K562 (cell line): ENCODE data around the gene KAZN. TPM values are rescaled to one million over a fixed set of nuclear protein-coding genes. Genes with fewer than 3 reads are reported as not detected.
A peak's percentile ranks its signal among the peaks of the same experiment; 100 is the strongest.

ENCODE experiments used
- ATAC-seq: fragments of 200-7000 bp; cut with Tn5 transposase; 3 replicates; pipeline ENCODE4 v1.9.1; 2020; ENCODE audit warnings: moderate library complexity
- BruUV-seq: library from RNA; stranded (reverse); fragments of 400-500 nt; replicated peaks from 2 replicates; lab custom pipeline; 2021; lab: Mats Ljungman, UMichigan
- CTCF ChIA-PET: fragments of 300-600 bp; formaldehyde crosslinking; extraction: SDS; loops from one replicate; lab custom pipeline; 2021; ENCODE audit warnings: low intra/inter-chr PET ratio; lab: Yijun Ruan, JAX
- POLR2A ChIA-PET: fragments of 300-600, 350-650 bp; sonication (Branson Sonifier 250); formaldehyde crosslinking; extraction: SDS; loops from one replicate; lab custom pipeline; 2021; ENCODE audit warnings: antibody characterized with exemption, inconsistent platforms; lab: Yijun Ruan, JAX
- DNase-seq, 4 experiments: peaks; one replicate each; pipeline versions ENCODE4 v3.0.0 to v3.0.0-alpha.2; 2011 to 2018; ENCODE audit warnings: low spot score in 3 of 4, mixed read lengths in 3 of 4; ENCODE audit errors: extremely low read depth in 1 of 4
- FAIRE-seq: peaks from 2 replicates; lab custom pipeline; 2011; peaks lifted over from hg19 to GRCh38; lab: Jason Lieb, UNC
- H2AFZ ChIP-seq: 2 replicates; pipeline ENCODE4 v1.6.0; 2011; ENCODE audit warnings: low read depth, low read length, control low read depth, inconsistent platforms
- H3K27ac ChIP-seq: fragments of 200-600 bp; 3 replicates; pipeline ENCODE4 v1.8.0; 2011; ENCODE audit warnings: low read depth, mild to moderate bottlenecking, control low read depth, inconsistent platforms, low read length, moderate library complexity, mixed read lengths; ENCODE audit errors: extremely low read depth
- H3K27me3 ChIP-seq, 2 experiments: fragments of 300-600 bp in 1 of 2; 2 replicates in 1 of 2; 3 replicates in 1 of 2; pipeline versions ENCODE4 v1.6.0 to v1.8.0; 2011; ENCODE audit warnings: inconsistent platforms in 2 of 2, low read length in 2 of 2, mild to moderate bottlenecking in 1 of 2, mixed read lengths in 1 of 2, moderate library complexity in 1 of 2; ENCODE audit not compliant: control insufficient read depth in 2 of 2, insufficient read depth in 2 of 2
- H3K36me3 ChIP-seq: fragments of 300-600 bp; 3 replicates; pipeline ENCODE4 v1.8.0; 2011; ENCODE audit warnings: mild to moderate bottlenecking, low read length, inconsistent platforms; ENCODE audit not compliant: control insufficient read depth, insufficient read depth
- H3K4me1 ChIP-seq, 2 experiments: fragments of 200-600 bp in 1 of 2; replicated peaks in 1 of 2; 2 replicates in 1 of 2; 3 replicates in 1 of 2; pipeline versions ENCODE4 v1.5.1 to v1.8.0; 2011; ENCODE audit warnings: inconsistent platforms in 2 of 2, low read length in 2 of 2, mild to moderate bottlenecking in 1 of 2, mixed read lengths in 1 of 2, moderate library complexity in 1 of 2; ENCODE audit not compliant: control insufficient read depth in 2 of 2, insufficient read depth in 2 of 2
- H3K4me2 ChIP-seq: 2 replicates; pipeline ENCODE4 v1.6.1; 2011; ENCODE audit warnings: low read length, control low read depth, inconsistent platforms, mixed read lengths; ENCODE audit not compliant: insufficient read depth
- H3K4me3 ChIP-seq: fragments of 200-600 bp; sonication (generic), shearing (Covaris generic); 2 replicates; pipeline ENCODE4 v1.5.1; 2016; ENCODE audit warnings: control low read depth, inconsistent platforms
- H3K79me2 ChIP-seq: fragments of 200-600 bp; 3 replicates; pipeline ENCODE4 v1.8.0; 2011; ENCODE audit warnings: low read length, inconsistent platforms; ENCODE audit not compliant: control insufficient read depth, insufficient read depth
- H3K9ac ChIP-seq, 2 experiments: 2 replicates each; pipeline versions ENCODE4 v1.6.0 to v1.6.1; 2011; ENCODE audit warnings: low read depth in 2 of 2, low read length in 2 of 2, control low read depth in 1 of 2, inconsistent platforms in 1 of 2, mild to moderate bottlenecking in 1 of 2, mixed read lengths in 1 of 2; ENCODE audit not compliant: insufficient read depth in 1 of 2
- H3K9me1 ChIP-seq: one replicate; pipeline ENCODE4 v1.6.0; 2011; ENCODE audit warnings: inconsistent platforms, mild to moderate bottlenecking, low read length, moderate library complexity; ENCODE audit not compliant: control insufficient read depth, insufficient read depth
- H3K9me3 ChIP-seq: replicated peaks from 2 replicates; pipeline ENCODE4 v1.5.1; 2011; ENCODE audit warnings: low read depth, low read length, inconsistent platforms; ENCODE audit not compliant: control insufficient read depth, insufficient read depth
- H4K20me1 ChIP-seq: replicated peaks from 2 replicates; pipeline ENCODE4 v1.6.1; 2011; ENCODE audit warnings: low read length, inconsistent platforms, mixed read lengths; ENCODE audit not compliant: control insufficient read depth, insufficient read depth
- CEBPZ ChIP-seq: fragments of 150-350 bp; IDR thresholded peaks from 2 replicates; pipeline ENCODE4 v1.6.1; 2014; ENCODE audit warnings: low read depth, mild to moderate bottlenecking, low read length, borderline replicate concordance
- CTCF ChIP-seq, 3 experiments: IDR thresholded peaks in 2 of 3; conservative IDR thresholded peaks in 1 of 3; 2 replicates each; pipeline ENCODE4 v1.5.1; 2011 to 2012; ENCODE audit warnings: low read length in 3 of 3, mild to moderate bottlenecking in 3 of 3, control low read depth in 2 of 3, improper control_type of control experiment in 1 of 3, inconsistent platforms in 1 of 3, low read depth in 1 of 3, mixed read lengths in 1 of 3, moderate library complexity in 1 of 3; ENCODE audit not compliant: insufficient read depth in 2 of 3
- HDGF ChIP-seq: fragments of 450-650 bp; IDR thresholded peaks from 2 replicates; pipeline ENCODE4 v1.6.1; 2016
- MECOM ChIP-seq: fragments of 250-450 bp; sonication (Bioruptor Pico); IDR thresholded peaks from 2 replicates; pipeline ENCODE4 v1.8.0; 2022; ENCODE audit warnings: inconsistent platforms
- MLLT1 ChIP-seq, 2 experiments: fragments of 450-650 bp; IDR thresholded peaks; 2 replicates each; pipeline ENCODE4 v1.6.1; 2016
- NFYB ChIP-seq: IDR thresholded peaks from 2 replicates; pipeline ENCODE4 v1.6.1; 2011; ENCODE audit warnings: mild to moderate bottlenecking, moderate library complexity; ENCODE audit not compliant: insufficient read length; ENCODE audit errors: extremely low read depth
- PRMT5 ChIP-seq: sonication (generic); formaldehyde crosslinking; IDR thresholded peaks from 2 replicates; pipeline ENCODE4 v1.5.0; 2020; ENCODE audit warnings: missing genetic modification reagents
- RBM39 ChIP-seq: fragments of 200-400 bp; formaldehyde crosslinking; optimal IDR thresholded peaks from 2 replicates; pipeline ENCODE3; 2018; ENCODE audit warnings: low read depth, low read length
- ZNF277 ChIP-seq: fragments of 250-450 bp; sonication (Bioruptor Pico); IDR thresholded peaks from 2 replicates; pipeline ENCODE4 v1.8.0; 2022; ENCODE audit warnings: inconsistent platforms, mild to moderate bottlenecking, moderate library complexity, borderline replicate concordance
- WGBS: fragments of 100-300 bp; shearing (Covaris generic); methylation state at CpG from one replicate; pipeline ENCODE4 v1.1.6; 2016; ENCODE audit warnings: low coverage, mixed read lengths; ENCODE audit not compliant: insufficient coverage; ENCODE audit errors: missing lambda C conversion rate; 5-methylcytosine and 5-hydroxymethylcytosine counted together
- in situ Hi-C: fragments of 300-500 bp; cut with MboI; formaldehyde crosslinking; loops from 4 replicates; pipeline ENCODE4 v1.15.0; 2018; ENCODE audit warnings: inconsistent platforms, mixed read lengths
- intact Hi-C: fragments of 100-400 bp; cut with micrococcal nuclease; formaldehyde crosslinking; loops from 2 replicates; pipeline ENCODE4 v1.14.2; 2022
- polyA plus RNA-seq, 8 experiments: library from polyadenylated mRNA; depleted of rRNA in 4 of 8; stranded (reverse) in 5 of 8; unstranded in 3 of 8; fragments of >200 nt; fragmentation: Nextera tagmentation in 2 of 8; fragmentation: Illumina TruSeq in 1 of 8; extraction: Ambion mirVana in 2 of 8; extraction: Trizol in 1 of 8; gene quantifications; 2 replicates each; pipeline versions ENCODE4 v1.2.1 to v1.2.3, GENCODE V29; 2011 to 2014; ENCODE audit warnings: inconsistent platforms in 1 of 8, missing spikeins in 1 of 8
- total RNA-seq, 7 experiments: library from RNA; depleted of rRNA in 6 of 7; stranded (reverse); fragments of >200 nt in 6 of 7; fragmentation: Illumina TruSeq in 2 of 7; extraction: Trizol in 2 of 7; gene quantifications; 2 replicates each; pipeline versions ENCODE4 v1.2.1 to v1.2.3, GENCODE V29; 2011 to 2021; ENCODE audit warnings: low replicate concordance in 1 of 7

Gene KAZN
- total and polyA plus RNA-seq, 9 of the 15 experiments (the other 6 are each of a cell fraction or from before 2014, with no cell fraction given): 2.1 to 21.6 (median 5.4) TPM

GRCh38 chr1:15123925-15124324 lies 525.4 kb downstream of the KAZN start (continued):
- TF ChIP-seq ZNF277 (CRISPR knock-in tag): no peak
- no peak for TF ChIP-seq RBM39

- DNase-seq (peak in 3 of 4 experiments; percentile 27 to 61 (median 39)), ATAC-seq (no peak), FAIRE-seq (no peak)
- peaks cover 14 to 50% of the 10 kb centered on the region in 2 experiments for H3K27me3 ChIP-seq
- peaks cover 0 to 4% of the 10 kb centered on the region in 2 experiments; a peak in 1 of 5 replicates for H3K4me1 ChIP-seq
- no peaks in the 10 kb centered on the region for H3K9me1 ChIP-seq
- in situ Hi-C loops: loop anchor here (10.0 kb wide), 2 partner anchors 150 to 300 kb away; no protein-coding TSS in a partner anchor
- H3K27ac ChIP-seq: no peak overlapping the region
- no TSS peak for BruUV-seq
- ChIA-PET POLR2A (interaction anchor here (1.2 kb wide), 1 partner anchor 9 kb away, joined by 3 read pairs; no protein-coding TSS in a partner anchor), CTCF (no interaction called here)
- no peaks in the 10 kb centered on the region for H3K9me3 ChIP-seq
- peaks cover 6% of the 10 kb centered on the region; the same call in 1 of the 2 replicates for H4K20me1 ChIP-seq
- intact Hi-C loops: no loop called here
- no peaks in the 10 kb centered on the region for H3K36me3 ChIP-seq
- H2AFZ ChIP-seq: no peak overlapping the region
- H3K4me2 ChIP-seq: no peak overlapping the region
- no peak for TF ChIP-seq HDGF
- no peak for TF ChIP-seq CTCF (IDR thresholded peaks at IDR 0.05 in 2 of 3, conservative IDR thresholded peaks at IDR 0.05 in 1 of 3; ENCODE audit: insufficient read depth in 2 of 3, low read depth in 1 of 3, low read length in 3 of 3)
- no peak for TF ChIP-seq PRMT5 (CRISPR knock-in tag)
- peak; percentile 48 for TF ChIP-seq NFYB
- no peak for TF ChIP-seq MLLT1 (IDR thresholded peaks at IDR 0.05)
- no peak for TF ChIP-seq CEBPZ
- no peak for TF ChIP-seq MECOM (CRISPR knock-in tag)
- H3K9ac ChIP-seq: no peak overlapping the region
- H3K4me3 ChIP-seq: no peak overlapping the region
- no peaks in the 10 kb centered on the region for H3K79me2 ChIP-seq
- 7% methylated on average over 23 of the region's 25 CpGs for WGBS
These were observed 526.0 kb downstream of the KAZN start for GRCh38 chr1:15124362-15125100.
